Hepatic stellate cell (primary cell): ENCODE data around the gene SHB.
"Not testable (repeated sequence)": the region's sequence is repeated elsewhere in the genome, so short reads cannot be mapped to it uniquely, and the experiment has no call there.

Experiments
- DNase-seq: peaks from one replicate; pipeline ENCODE4 v3.0.0; 2011; ENCODE audit warnings: low spot score

SHB gene

DNA sequence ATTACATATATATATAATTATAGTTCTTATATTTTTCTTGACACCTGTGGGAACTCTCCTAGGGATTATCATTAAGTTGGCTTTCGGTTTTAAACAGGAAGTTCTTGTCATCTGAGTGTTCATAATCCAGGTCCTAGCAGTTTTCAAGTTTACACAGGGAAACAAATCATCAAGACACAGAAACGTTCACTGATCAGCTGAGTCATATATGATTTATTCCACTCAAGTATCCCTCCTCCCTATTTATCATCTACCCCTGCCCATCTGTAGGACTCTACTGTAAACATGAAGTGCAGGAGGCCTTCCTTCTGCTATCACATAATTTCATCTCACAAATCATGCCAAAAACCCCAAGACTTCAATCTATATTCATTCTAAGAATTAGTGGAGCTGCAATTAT lies 171.4 kb downstream of the SHB start:
- DNase-seq: no peak

DNA sequence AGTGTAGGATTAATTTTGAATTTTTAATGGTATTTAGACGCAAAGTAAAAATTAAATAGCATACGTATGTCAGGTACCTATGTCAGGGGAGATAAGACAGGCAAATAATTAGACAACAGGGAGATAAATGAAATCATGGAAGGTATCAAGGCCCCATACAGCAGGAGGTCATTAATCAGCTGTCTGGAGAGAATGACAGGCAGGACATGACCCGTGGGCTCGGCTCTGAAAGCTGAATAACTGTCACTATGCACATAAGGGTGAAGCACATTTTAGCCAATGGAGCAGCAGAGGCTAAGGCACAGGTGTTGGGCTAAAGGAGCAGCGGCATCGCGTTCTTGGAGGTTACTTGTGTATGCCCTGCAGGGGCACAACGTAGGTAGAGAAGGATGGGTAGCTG lies 177.0 kb downstream of the SHB start:
- DNase-seq: no peak

DNA sequence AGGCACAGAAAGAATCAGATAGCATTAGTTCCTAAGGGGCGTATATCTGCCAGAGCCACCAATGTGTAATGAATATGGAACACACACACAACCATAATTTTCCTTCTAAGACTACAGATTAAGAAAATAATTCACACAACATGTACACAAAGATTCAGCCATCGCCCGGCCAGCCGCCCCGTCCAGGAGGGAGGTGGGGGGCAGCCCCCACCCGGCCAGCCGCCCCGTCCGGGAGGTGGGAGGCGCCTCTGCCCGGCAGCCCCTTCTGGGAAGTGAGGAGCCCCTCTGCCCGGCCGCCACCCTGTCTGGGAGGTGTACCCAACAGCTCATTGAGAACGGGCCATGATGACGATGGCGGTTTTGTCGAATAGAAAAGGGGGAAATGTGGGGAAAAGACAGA lies 178.0 kb downstream of the SHB start:
- DNase-seq: not testable (repeated sequence)

DNA sequence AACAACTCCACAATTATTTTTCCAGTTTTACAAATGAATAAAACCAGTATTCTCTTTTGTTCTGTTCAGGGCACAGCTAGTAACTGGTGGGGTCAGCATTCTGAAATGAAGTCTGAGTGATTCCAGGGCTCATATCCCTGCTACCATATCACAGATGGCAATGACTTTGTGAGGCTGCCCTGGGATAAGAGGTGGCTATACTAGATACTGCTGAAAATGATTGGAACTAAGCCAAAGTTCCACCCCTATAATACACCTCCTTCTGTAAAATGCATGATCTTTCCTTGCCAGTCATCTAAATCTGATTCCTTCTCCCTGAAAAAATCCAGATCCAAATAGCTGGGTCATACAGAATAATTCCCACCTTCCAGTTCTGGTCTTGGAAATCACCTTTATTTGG lies 179.5 kb downstream of the SHB start:
- DNase-seq: no peak

DNA sequence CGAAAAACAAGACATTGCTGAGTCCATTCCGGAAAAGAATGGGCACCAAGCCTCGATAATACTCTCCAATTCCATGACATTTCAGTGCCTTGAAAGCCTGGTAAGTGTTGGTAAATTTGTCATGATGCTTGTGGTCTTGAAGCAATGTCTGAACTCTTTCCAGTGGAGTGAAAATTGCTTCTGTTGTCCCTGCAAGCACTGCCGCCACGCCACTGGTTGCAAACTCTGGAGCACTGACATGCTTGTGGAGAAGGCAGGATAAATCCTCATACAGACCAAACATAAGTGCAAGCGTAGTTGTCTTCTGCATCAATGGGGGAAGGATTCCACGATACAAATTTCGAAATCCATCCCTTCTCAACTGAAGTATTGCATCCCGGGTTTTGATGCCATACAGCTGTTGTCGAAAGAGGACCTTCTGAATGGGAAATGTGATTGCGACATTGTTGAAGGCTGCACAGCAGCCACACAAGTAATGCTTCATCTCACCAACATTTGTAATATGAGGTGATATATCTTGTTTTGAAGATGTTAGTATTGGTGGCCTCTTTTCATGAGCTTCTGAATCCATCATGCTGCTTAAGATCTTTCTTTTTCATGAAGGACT lies 180.9 kb downstream of the SHB start:
- not testable (repeated sequence) for DNase-seq

DNA sequence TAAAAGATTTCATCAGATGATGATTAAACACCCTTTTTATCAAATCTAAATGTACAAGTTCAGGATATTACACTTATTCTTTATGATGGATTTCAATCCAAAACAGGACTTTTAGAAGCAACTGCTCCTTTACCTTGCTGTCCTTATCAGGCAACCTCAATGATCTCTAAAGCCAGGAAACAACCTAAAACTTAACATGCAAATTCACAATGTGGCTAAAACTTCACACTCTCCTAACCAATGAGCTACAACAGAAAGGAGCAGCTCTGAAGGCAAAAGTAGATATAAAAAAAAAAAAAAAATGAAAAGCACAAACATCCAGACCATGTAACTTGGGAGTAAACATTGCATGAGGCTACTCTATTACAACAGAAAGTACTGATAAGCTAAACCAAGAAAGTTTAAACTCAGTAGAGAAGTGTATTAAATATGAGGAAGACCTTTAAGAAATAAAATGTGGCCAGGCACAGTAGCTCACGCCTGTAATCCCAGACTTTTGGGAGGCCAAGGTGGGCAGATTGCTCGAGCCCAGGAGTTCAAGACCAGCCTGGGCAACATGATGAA lies 188.0 kb downstream of the SHB start:
- DNase-seq: no peak

DNA sequence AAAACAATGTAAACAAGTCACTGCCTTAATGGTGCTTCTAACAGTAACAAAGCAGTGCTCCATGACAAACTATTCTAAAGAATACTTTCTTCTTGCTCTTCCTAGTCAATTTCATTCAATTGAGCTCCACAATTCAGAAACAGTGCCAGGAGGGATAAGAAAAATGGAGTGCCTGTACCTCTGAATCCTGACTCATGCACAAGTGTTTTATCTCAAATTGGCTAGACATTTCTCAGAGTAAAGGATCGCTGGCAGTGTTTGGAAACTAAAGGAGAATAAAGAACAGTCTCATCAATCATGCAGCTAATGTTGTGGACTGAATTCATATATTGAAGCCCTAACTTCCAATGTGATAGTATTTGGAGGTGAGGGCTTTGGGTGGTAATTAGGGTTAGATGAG lies 192.7 kb downstream of the SHB start:
- no peak for DNase-seq

DNA sequence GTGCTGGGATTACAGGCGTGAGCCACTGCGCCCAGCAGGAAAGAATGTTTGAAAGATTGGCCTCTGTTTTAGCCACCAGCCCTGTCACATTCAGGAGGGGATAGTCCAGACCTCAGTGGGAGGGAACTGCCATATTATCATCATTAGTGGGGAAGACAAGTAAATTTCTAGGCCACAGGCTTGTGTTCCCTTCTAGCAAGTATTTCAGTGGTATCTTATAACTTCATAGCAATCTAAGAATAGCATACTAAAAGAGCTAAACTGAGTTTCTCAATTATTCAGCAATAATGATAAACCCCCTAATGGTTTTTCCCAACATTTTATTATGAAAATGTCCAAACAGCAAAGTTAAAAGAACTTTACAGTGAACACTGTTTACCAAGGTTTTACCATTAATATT lies 195.1 kb downstream of the SHB start:
- DNase-seq: no peak

DNA sequence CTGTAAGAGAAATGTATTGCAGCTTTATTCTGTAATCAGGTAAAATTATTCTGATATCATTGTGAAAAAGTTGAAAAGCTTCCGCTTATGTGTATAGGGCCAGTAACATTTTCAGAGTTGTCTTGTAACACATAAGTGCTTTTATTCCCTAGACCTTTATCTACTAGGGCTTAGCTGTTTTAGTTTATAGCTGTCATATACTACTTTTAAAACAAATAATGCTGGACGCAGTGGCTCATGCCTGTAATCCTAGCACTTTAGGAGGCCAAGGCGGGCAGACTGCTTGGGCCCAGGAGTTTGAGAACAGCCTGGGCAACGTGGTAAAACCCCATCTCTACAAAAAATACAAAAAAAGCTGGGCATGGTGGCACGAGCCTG lies 198.2 kb downstream of the SHB start:
- no peak for DNase-seq

DNA sequence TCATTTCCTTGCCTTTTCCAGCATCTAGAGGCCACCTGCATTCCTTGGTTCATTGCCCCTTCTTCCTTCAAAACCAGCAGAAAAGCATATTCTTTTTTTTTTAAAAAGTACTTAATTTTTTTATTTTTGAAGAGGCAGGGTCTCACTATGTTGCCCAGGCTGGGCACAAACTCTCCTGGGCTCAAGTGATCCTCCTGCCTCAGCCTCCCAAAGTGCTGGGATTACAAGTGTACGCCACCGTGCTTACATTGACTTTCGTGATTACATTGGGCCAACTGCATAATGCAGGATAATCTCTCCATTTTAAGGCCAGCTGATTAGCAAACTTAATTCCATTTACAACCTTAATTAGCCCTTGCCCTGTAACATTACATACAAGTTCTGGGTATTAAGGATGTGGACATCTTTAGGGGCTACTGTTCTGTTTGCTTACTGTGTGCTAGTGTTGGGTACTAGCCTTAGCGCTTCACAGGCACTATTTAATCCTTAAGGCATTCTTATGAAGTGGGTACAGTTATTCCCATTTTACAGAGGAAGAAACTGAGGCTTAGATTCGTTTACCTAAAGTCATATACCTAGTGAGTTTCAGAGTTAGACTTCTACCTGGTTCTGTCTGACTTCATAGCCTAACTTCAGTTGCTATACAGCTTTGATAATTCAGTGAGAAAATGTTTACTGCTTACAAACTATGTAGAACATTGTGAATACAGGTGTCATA lies 198.8 kb downstream of the SHB start:
- DNase-seq: no peak
